Upper lobe of left lung (tissue), 6 donors: ENCODE data around the gene HPSE2. TPM values are rescaled to one million over a fixed set of nuclear protein-coding genes. Genes with fewer than 3 reads are reported as not detected.

ENCODE experiments used
- ATAC-seq, 2 donors: fragments of 200-7000 bp; cut with Tn5 transposase; one replicate each; pipeline ENCODE4 v1.9.1; 2022; ENCODE audit warnings: mild to moderate bottlenecking in 2 of 2, moderate library complexity in 2 of 2; ENCODE audit not compliant: low FRiP score in 2 of 2
- DNase-seq, 2 donors: peaks; one replicate each; pipeline ENCODE4 v3.0.0-alpha.2; 2019 to 2020
- H3K27ac ChIP-seq, 4 donors: fragments of 200-600 bp; sonication (generic); one replicate each; pipeline ENCODE4 v1.5.1; 2016 to 2019
- H3K27me3 ChIP-seq, 4 donors: fragments of 200-600 bp; sonication (generic); one replicate each; pipeline ENCODE4 v1.5.1; 2017 to 2019
- H3K36me3 ChIP-seq, 4 donors: fragments of 200-600 bp; sonication (generic); one replicate each; pipeline ENCODE4 v1.5.1; 2016 to 2019
- H3K4me1 ChIP-seq, 4 donors: fragments of 200-600 bp; sonication (generic); one replicate each; pipeline ENCODE4 v1.5.1; 2018 to 2019
- H3K4me3 ChIP-seq, 4 donors: fragments of 200-600 bp; sonication (generic); one replicate each; pipeline ENCODE4 v1.5.1; 2017 to 2019; ENCODE audit warnings: mild to moderate bottlenecking in 2 of 4, moderate library complexity in 1 of 4
- H3K9me3 ChIP-seq, 4 donors: fragments of 200-600 bp; sonication (generic); one replicate each; pipeline ENCODE4 v1.5.1; 2018 to 2019
- EP300 ChIP-seq, 4 donors: sonication (generic); formaldehyde crosslinking; IDR thresholded peaks; one replicate each; pipeline ENCODE4 v1.5.1; 2017; ENCODE audit warnings: antibody characterized with exemption in 4 of 4, control low read depth in 2 of 4
- POLR2A ChIP-seq, 4 donors: fragments of 450-650 bp; IDR thresholded peaks; one replicate each; pipeline ENCODE4 v1.5.1; 2016 to 2017; ENCODE audit warnings: antibody characterized with exemption in 4 of 4, mild to moderate bottlenecking in 2 of 4
- POLR2AphosphoS5 ChIP-seq, 2 donors: sonication (generic); formaldehyde crosslinking; IDR thresholded peaks; one replicate each; pipeline ENCODE4 v1.5.1; 2017; ENCODE audit warnings: antibody characterized with exemption in 2 of 2
- WGBS, 2 donors: methylation state at CpG; one replicate each; pipeline ENCODE4 v1.1.5; 2017 to 2018; 5-methylcytosine and 5-hydroxymethylcytosine counted together
- total RNA-seq, 6 donors: library from RNA; depleted of rRNA in 4 of 6; stranded (reverse); fragments of >200 nt in 4 of 6; gene quantifications; one replicate each; pipeline versions ENCODE4 v1.1.0 to v1.2.1, GENCODE V29; 2016 to 2021
- TF ChIP-seq, protein P1 (sequence below), 6 experiments: fragments of 450-650 bp in 4 of 6; fragments of 200-600 bp in 2 of 6; sonication (generic) in 2 of 6; IDR thresholded peaks; one replicate each; pipeline ENCODE4 v1.5.1; 2016 to 2019; ENCODE audit warnings: antibody characterized with exemption in 6 of 6
- donor health status: DM: no; HTN: no; CAD: no; lungs with moderate emphysema.
- donor health status: DM: no; HTN: yes; CAD: no; lungs with severe emphysema.

HPSE2 gene
- total RNA-seq, 6 donors from 2014 or later = 0.15 to 1.1 (median 0.91) TPM; not detected in 1

DNA sequence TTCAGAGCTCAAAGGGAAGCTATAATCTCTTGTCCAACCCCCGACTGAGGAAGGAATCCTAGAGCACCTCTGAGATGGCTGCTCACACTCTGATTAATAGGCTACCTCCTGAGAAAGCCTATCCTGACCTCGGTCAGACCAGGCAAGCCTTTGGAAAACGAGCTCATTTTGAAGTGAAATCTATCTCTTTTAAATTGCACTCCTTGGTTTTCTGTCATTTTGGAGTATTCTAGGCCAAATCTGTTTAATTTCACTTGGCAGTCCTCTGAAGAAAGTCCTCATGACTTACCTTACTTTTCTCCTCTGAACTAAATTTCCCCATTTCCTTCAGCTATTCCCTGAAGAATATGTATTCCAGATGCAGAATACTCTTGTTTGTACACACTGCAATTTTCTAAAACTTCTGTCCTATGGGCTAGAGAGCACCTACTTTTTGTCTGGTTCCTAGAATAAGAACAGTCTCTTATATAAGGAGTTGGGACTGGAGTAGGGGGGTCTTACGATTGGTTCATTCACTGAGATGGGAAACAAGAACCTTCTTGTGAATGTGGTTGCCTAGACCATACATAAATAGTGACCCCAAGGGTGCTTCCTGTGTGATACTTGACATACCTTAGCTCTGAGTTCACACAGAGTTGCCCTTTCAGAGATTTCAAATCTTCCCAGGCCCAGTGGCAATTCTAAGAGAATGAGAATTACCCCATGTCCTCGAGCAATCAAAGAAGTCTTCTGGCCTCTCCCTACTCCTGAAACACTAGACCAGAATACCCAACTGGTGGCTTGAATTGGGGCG lies 757.0 kb downstream of the HPSE2 start:
- 65 to 66% methylated on average over 6 of the region's 6 CpGs for WGBS, 2 donors
- no peaks in the 10 kb centered on the region for H3K9me3 ChIP-seq
- DNase-seq = no peak
- H3K27me3 ChIP-seq = no peaks in the 10 kb centered on the region
- no peak for ATAC-seq
- no peak overlapping the region for H3K27ac ChIP-seq
- H3K36me3 ChIP-seq = no peaks in the 10 kb centered on the region
- H3K4me3 ChIP-seq = no peak overlapping the region
- no peak for TF ChIP-seq EP300 (IDR thresholded peaks at IDR 0.05)
- TF ChIP-seq, protein P1, sequence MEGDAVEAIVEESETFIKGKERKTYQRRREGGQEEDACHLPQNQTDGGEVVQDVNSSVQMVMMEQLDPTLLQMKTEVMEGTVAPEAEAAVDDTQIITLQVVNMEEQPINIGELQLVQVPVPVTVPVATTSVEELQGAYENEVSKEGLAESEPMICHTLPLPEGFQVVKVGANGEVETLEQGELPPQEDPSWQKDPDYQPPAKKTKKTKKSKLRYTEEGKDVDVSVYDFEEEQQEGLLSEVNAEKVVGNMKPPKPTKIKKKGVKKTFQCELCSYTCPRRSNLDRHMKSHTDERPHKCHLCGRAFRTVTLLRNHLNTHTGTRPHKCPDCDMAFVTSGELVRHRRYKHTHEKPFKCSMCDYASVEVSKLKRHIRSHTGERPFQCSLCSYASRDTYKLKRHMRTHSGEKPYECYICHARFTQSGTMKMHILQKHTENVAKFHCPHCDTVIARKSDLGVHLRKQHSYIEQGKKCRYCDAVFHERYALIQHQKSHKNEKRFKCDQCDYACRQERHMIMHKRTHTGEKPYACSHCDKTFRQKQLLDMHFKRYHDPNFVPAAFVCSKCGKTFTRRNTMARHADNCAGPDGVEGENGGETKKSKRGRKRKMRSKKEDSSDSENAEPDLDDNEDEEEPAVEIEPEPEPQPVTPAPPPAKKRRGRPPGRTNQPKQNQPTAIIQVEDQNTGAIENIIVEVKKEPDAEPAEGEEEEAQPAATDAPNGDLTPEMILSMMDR (IDR thresholded peaks at IDR 0.05) = no peak
- no peak for TF ChIP-seq POLR2AphosphoS5 (IDR thresholded peaks at IDR 0.05)
- no peak for TF ChIP-seq POLR2A (IDR thresholded peaks at IDR 0.05)
- no peaks in the 10 kb centered on the region for H3K4me1 ChIP-seq

DNA sequence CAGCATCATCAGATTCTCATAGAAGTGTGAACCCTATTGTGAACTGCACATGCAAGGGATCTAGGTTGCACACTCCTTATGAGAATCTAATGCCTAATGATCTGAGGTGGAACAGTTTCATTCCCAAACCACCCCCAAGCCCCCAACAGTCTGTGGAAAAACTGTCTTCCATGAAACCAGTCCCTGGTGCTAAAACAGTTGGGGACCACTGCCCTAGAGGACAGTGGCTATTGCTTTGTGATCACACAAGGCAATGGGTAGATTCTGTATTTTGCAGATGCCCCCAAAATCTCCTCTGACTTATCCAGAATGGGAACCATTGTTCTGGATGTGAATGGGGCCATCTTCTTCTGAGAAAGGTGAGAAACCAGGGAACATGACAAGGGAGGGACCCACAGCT lies 757.8 kb downstream of the HPSE2 start:
- no peak for DNase-seq
- Histone ChIP-seq H3K4me3 (no peak overlapping the region), H3K27ac (no peak overlapping the region), H3K36me3 (no peaks in the 10 kb centered on the region), H3K9me3 (no peaks in the 10 kb centered on the region), H3K4me1 (no peaks in the 10 kb centered on the region), H3K27me3 (no peaks in the 10 kb centered on the region)
- TF ChIP-seq POLR2A (IDR thresholded peaks at IDR 0.05) (no peak), POLR2AphosphoS5 (IDR thresholded peaks at IDR 0.05) (no peak), EP300 (IDR thresholded peaks at IDR 0.05) (no peak)
- TF ChIP-seq, protein P1 (IDR thresholded peaks at IDR 0.05) = no peak
- no peak for ATAC-seq

DNA sequence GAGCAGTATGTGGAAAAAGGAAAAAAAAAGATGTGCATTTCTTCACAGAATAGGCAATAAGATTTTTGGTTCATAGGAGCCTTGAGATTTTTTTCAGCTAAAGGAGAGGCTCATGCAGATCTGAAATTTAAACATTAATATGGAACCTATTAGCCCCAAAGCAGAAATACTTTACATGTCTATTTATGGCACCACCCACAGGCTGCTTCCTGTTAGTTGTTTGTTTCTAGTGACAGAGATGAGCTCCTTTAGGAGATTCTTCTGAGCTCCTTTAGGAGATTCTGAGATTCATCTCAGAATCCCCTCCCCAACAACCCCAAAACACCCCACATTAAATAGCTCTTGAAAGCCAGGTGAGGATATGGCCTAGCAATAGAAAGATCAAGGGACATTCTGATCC lies 761.0 kb downstream of the HPSE2 start:
- ATAC-seq = no peak
- H3K27me3 ChIP-seq = no peaks in the 10 kb centered on the region

DNA sequence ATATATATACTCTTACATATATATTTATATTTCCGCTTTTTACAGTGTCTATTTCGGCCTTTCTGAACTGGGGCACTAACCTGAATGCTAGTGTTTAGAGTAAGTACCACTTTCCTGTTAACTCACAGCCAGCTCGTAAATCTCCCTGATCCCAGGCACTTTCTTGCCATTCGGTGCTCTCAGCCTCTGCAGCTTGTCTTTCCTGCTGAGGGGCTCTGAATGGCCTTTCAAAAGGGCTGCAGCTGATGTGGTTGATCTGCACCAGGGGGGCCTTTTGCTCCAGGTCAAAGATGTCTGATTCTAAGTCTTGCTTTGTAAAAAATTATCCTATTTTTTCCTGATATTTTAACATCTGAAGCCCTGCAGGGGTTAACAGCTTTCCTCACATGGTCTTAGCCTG lies 763.5 kb downstream of the HPSE2 start:
- DNase-seq = no peak
- H3K4me3 ChIP-seq = no peak overlapping the region
- no peak for ATAC-seq
- no peaks in the 10 kb centered on the region for H3K36me3 ChIP-seq
- TF ChIP-seq POLR2A (IDR thresholded peaks at IDR 0.05) (no peak), POLR2AphosphoS5 (IDR thresholded peaks at IDR 0.05) (no peak), EP300 (IDR thresholded peaks at IDR 0.05) (no peak)
- TF ChIP-seq, protein P1 (IDR thresholded peaks at IDR 0.05) = no peak
- H3K9me3 ChIP-seq = no peaks in the 10 kb centered on the region
- H3K27ac ChIP-seq = no peak overlapping the region
- peaks cover 3 to 11% (median 7%) of the 10 kb centered on the region in 4 donors for H3K4me1 ChIP-seq
- WGBS, 2 donors = 55 to 69% methylated on average over 4 of the region's 4 CpGs
- H3K27me3 ChIP-seq = no peaks in the 10 kb centered on the region

More for the DNA sequence above, 761.0 kb downstream of the HPSE2 start:
- Histone ChIP-seq H3K4me1 (no peaks in the 10 kb centered on the region), H3K36me3 (no peaks in the 10 kb centered on the region), H3K27ac (no peak overlapping the region), H3K9me3 (no peaks in the 10 kb centered on the region), H3K4me3 (no peak overlapping the region)
- no peak for DNase-seq
- TF ChIP-seq POLR2AphosphoS5 (IDR thresholded peaks at IDR 0.05) = no peak
- no peak for TF ChIP-seq EP300 (IDR thresholded peaks at IDR 0.05)
- TF ChIP-seq POLR2A (IDR thresholded peaks at IDR 0.05) = no peak
- TF ChIP-seq, protein P1 (IDR thresholded peaks at IDR 0.05) = no peak

DNA sequence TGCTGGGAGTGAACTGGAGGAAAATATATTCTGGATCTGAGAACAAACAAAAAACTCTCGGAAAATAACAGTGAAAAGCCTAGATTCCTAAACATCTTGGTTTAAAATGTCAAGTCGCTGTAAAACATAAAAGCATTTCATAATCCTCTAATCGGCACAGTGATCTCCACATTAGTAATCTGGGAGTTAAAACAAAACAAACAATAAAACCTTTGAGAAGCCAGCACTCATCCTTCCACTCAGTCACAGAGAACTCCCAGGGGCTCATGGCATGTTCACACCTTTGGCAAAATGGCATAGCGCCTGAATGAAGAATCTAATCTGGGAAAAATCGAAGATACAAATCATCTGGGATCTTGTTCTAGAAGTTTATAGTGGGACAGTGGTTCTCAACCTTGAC lies 764.8 kb downstream of the HPSE2 start:
- Histone ChIP-seq H3K4me3 (no peak overlapping the region), H3K4me1 (peaks cover 3 to 13% (median 7%) of the 10 kb centered on the region in 4 donors), H3K36me3 (no peaks in the 10 kb centered on the region), H3K9me3 (no peaks in the 10 kb centered on the region), H3K27ac (no peak overlapping the region), H3K27me3 (no peaks in the 10 kb centered on the region)
- 76 to 84% methylated on average over 5 of the region's 5 CpGs for WGBS, 2 donors
- DNase-seq (no peak), ATAC-seq (no peak)
- TF ChIP-seq POLR2A (IDR thresholded peaks at IDR 0.05) (no peak), EP300 (IDR thresholded peaks at IDR 0.05) (no peak), POLR2AphosphoS5 (IDR thresholded peaks at IDR 0.05) (no peak)
- TF ChIP-seq, protein P1 (IDR thresholded peaks at IDR 0.05) = no peak
